Fibroblast of pulmonary artery (primary cell): ENCODE measurements around the gene MAST4.
A peak's percentile ranks its signal among the peaks of the same experiment; 100 is the strongest.

Source experiments
- DNase-seq: peaks from one replicate; pipeline ENCODE4 v3.0.0-alpha.2; 2010; ENCODE audit warnings: low read depth
- H3K4me3 ChIP-seq: replicated peaks from 2 replicates; pipeline ENCODE4 v1.5.1; 2011; ENCODE audit warnings: low read depth, mild to moderate bottlenecking, control low read depth, low read length, moderate library complexity
- CTCF ChIP-seq: IDR thresholded peaks from 2 replicates; pipeline ENCODE4 v1.5.1; 2011; ENCODE audit warnings: mild to moderate bottlenecking, control low read depth, low read length, inconsistent platforms; ENCODE audit errors: missing control alignments

Gene MAST4

GRCh38 chr5:66702426-66702825 lies 106.2 kb downstream of the MAST4 start:
- TF ChIP-seq CTCF, result no peak
- DNase-seq, result no peak
- no peak overlapping the region for H3K4me3 ChIP-seq

- H3K4me3 ChIP-seq, result no peak overlapping the region
- peak; percentile 25 for DNase-seq
- no peak for TF ChIP-seq CTCF
Observed at GRCh38 chr5:66704790-66705425, 108.7 kb downstream of the MAST4 start.

- no peak overlapping the region for H3K4me3 ChIP-seq
- DNase-seq, result no peak
- no peak for TF ChIP-seq CTCF
Observed at GRCh38 chr5:66708368-66708767, 112.2 kb downstream of the MAST4 start.

- no peak overlapping the region for H3K4me3 ChIP-seq
- no peak for TF ChIP-seq CTCF
- peak; percentile 80 for DNase-seq
Observed at GRCh38 chr5:66710557-66711088, 114.4 kb downstream of the MAST4 start.

- no peak overlapping the region for H3K4me3 ChIP-seq
- no peak for TF ChIP-seq CTCF
- DNase-seq, result peak; percentile 38
Observed at GRCh38 chr5:66713998-66714397, 117.8 kb downstream of the MAST4 start.

- no peak for DNase-seq
- H3K4me3 ChIP-seq, result no peak overlapping the region
- TF ChIP-seq CTCF, result no peak
Observed at GRCh38 chr5:66717455-66718373, 121.5 kb downstream of the MAST4 start.
